Stimulated activated CD4-positive, alpha-beta T cell treated with anti-CD3 and anti-CD28 coated beads, Interleukin-4, amount 100 ng/mL, for 48 hours (primary cell): ENCODE data around the gene COX7B.
"Not testable (repeated sequence)": the region's sequence is repeated elsewhere in the genome, so short reads cannot be mapped to it uniquely, and the experiment has no call there.

Experiments
- DNase-seq, 2 donors: peaks; one replicate each; pipeline ENCODE4 v3.0.0-alpha.2; 2020; ENCODE audit warnings: low read depth in 2 of 2

COX7B gene, protein sequence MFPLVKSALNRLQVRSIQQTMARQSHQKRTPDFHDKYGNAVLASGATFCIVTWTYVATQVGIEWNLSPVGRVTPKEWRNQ

DNA sequence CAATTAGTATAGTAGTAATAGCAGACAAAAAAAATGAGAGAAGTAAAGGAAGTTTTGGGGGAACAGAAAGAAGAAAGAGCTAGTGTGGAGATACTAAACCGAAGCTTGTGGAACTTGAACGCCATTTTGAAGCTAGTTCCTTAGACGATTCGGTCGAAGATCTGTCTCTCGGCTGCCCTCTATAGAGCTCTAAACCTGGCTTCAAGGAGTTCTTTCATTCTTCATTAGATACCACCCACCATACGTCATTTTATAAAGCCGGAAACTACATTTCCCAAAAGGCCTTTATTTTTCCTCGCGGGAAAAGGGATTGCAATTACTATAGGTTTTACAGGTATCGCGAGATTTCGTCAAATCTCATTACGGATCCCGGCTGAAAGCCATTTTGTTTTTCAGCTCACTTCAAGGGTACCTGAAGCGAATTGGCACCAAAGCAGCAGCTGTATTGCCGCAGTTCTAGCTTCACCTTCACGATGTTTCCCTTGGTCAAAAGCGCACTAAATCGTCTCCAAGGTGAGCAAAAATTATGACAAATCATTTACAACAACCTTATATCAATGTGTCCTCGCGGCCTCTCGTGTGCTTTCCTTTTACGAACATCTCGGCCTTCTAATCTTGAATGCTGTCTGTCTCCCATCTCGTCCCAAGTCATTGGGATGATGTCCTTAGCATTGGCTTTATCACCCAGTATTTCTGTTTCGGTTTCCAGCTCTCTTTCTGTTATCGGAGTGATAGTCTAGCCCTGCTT, at the start of gene COX7B:
Gene COX7B, plus strand, starts transcription at position 388 of the 748 bp plus-strand sequence. Its CDS starts 86 bp downstream, at position 474.
- peak in 1 of 2 donors; percentile 35 for DNase-seq

DNA sequence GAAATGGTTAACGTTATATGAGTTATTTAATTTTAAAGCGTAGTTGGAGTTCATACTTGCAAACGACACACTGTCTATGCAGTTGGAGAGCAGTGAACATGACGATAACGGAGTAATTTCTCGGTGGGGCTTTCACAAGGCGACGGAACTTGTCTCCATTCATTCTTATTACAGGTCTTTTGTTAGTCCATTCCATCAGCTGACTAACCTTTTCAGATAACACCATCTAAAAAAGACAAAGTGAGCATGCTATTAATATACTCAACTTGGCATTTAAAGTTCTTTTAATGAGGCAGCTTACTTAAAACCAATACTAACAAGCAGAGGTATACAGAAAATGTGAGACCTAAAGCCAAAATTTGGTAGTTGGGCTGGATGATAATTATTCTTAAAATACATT, 23.9 kb upstream of the COX7B start:
- DNase-seq: no peak

DNA sequence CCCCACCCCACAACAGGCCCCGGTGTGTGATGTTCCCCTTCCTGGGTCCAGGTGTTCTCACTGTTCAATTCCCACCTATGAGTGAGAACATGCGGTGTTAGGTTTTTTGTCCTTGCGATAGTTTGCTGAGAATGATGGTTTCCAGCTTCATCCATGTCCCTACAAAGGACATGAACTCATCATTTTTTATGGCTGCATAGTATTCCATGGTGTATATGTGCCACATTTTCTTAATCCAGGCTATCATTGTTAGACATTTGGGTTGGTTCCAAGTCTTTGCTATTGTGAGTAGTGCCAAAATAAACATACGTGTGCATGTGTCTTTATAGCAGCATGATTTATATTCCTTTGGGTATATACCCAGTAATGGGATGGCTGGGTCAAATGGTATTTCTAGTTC, 17.9 kb upstream of the COX7B start:
- DNase-seq: not testable (repeated sequence)

DNA sequence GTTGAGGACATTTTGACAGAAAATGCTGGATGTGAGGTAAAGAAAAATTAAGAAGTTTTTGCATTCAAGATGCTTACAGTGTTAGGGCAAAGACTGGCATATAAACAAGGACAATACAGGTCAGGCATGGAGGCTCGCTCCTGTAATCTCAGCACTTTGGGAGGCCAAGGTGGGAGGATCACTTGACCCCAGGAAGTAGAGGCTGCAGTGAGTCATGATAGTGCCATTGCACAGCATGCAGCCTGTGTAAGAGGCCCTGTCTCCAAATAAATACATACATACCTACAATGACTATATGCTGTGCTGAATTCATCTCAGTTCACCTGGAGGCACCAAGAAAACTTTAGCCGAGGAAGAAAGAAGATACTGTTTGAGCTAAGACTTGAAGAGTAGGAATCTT, 6.4 kb upstream of the COX7B start:
- DNase-seq: no peak

DNA sequence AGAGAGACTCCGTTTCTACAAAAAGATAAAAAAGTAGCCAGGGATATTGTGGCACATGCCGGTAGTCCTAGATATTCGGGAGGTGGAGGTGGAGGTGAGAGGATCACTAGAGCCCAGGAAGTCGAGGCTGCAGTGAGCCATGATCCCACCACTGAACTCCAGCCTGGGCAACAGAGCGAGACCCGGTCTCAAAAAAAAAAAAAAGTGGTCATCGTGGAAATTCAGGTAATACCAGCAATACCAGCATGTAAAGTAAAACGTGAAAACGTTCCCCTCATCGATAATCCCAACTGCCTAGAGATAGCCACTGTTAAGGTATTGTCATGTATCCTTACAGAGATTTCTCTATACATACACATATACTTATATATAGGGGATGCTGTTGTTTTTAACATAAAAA, 5.6 kb upstream of the COX7B start:
- DNase-seq: no peak

DNA sequence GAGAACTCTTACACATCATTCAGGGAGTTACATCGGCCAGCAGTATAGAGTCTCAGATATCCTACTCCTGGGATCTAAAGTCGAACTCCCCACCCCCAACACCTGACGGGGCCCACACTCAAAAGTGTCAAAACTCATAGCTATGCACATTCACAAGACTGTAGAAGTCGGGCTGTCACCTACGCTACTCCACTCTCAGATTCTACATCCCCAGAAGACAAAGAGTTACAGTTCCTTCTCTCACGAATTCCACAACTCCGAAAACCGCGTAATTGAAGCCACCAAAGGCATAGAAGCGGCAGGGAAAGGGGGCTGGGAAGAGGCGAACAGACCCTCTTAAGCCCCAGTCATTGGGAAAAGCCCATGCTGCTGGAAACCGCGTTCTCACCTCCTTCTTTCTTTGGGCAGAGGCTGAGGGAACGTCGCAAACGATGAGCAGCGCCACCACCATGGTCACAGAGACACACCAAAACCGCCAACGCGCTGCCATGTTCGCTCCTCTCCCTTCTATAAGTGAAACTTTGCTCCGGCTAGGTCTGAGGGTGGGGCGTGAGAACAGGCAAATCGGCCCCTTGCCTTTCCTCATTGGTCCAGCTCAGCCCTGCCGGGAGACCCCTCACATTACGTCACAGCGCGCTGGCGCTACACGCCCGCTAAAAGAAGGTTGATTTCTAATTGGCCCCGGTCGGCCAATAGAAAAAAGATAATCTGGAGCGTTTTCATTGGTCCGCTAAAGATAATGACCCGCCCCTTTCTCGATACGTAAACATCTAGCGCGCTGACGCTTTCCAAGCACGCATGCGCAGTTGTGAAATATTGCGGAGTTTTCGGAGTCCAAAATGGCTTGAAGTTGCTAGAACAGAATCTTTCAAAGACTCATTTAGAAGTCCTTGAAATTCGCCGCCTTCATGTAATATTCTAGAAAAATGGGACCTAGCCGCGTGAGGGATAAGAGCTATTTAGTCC, 4.1 kb upstream of the COX7B start, which contains the start of gene MAGT1:
Gene MAGT1, minus strand, starts transcription at position 515 of the 966 bp plus-strand sequence. Its CDS starts 25 bp downstream, at position 490.
- DNase-seq: peak; percentile 66 to 85

DNA sequence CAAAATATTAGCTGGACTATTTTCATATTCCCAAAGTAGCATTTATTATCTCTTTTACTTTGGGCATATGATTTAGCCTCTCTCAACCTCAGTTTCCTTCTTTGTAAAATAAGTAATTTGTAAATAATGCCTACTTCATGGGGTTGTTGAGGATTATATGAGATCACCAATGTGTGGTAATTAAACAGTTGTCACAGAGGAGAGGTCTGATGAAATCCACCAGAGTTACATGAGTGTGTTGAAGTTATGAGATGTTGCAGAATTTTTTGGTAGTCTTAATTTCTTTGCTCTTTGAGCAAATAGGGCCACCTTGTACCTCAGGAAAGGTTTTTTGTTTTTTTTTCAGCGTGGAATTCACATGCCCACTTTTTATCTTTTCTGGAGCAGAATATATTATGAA, 1.4 kb downstream of the COX7B start:
- DNase-seq: no peak

DNA sequence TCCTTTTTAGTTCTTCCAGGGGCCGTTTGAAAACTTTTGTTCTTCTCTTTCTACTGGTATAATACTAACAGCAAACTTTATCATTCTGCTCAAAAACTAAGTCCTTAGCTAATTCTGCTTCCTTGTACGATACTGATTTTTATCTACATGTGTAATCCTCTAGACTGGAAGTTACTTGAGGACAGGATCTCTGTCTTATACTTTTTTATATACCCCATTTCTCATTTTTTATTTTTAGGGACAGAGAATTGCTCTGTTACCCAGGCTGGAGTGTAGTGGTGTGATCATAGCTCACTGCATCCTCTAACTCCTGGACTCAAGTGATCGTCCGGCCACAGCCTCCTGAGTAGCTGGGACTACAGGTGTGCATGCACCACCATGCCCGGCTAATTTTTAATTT, 2.2 kb downstream of the COX7B start:
- no peak for DNase-seq

DNA sequence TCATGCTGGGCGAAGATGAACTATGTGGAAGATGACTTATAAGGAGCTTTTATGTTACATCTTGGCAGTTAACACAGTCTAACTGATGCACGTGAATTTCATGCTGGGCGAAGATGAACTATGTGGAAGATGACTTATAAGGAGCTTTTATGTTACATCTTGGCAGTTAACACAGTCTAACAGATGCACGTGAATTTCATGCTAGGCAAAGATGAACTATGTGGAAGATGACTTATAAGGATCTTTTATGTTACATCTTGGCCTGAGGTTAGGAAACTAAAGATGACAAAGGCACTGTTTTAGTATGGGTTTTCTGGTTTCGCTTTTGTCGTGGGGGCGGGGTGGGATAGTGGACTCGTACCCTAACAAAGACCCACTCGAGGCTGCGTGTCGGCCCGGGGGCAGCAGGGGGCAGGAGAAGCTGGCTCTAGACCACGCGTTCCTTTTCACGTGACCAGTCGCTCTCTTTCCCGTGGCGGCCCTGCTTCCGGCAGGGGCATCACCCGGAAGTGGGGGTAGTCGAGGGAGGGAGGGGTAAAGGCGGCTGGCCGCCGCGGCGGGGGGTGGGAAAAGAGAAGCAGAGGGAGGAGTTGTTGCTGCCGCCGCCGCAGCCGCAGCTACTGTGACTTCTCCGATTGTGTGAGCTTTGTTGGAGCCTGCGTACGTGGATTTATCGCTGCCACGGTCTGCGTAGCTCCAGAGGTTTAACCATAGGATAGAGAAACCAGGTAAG, 11.0 kb downstream of the COX7B start, which contains the start of gene ATP7A:
Gene ATP7A, plus strand, starts transcription at position 586 of the 733 bp plus-strand sequence. CDS start 60,949 bp downstream, outside the sequence.
- DNase-seq: peak; percentile 80 to 87

DNA sequence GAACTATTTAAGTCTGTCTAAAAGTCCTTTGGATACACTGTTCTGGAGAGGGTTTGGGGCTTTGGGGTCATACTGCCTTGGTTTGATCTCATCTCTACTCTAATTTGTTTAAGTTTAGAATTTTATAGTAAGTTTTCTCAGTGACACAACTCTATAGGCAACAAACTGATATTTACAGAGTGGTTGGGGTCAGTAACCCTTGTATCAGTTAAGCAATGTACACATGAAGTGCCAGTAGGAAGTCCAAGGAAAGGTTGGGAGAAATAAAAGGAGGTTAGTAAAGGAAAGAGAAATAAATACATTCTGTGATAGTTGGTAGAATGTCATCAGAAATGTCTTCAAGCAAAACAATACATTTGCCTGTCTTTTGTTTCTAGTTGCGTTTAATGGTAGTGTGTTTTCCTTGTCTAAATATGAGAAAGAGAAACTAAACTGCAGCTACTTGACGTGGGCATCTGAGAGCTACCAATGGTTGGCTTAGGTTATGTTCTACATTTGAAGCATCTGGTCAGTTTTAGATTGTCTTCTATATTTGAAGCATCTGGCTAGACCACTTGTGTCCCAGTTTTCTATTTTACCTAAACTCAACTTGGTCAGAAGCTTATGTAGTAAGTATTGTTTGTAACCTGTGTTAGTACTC, 18.1 kb downstream of the COX7B start:
- no peak for DNase-seq

DNA sequence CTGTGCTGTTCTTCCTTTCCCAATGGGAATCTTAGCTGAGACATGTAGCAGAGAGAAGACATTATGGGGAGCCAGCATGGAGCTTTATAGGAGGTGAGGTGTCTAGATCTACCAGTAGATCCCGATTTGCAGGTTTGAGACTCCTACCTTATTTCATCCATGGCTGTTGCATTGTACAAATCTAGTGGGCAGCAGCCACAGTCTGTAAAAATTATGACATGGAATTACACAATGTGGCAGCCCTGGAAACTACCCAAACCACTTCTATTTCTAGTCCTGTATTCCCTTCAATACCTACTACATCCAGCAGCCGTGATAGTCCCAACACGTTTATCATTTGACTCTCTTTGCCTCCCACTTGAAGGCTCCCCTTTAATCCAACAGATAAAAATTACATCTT, 19.3 kb downstream of the COX7B start:
- DNase-seq: no peak

DNA sequence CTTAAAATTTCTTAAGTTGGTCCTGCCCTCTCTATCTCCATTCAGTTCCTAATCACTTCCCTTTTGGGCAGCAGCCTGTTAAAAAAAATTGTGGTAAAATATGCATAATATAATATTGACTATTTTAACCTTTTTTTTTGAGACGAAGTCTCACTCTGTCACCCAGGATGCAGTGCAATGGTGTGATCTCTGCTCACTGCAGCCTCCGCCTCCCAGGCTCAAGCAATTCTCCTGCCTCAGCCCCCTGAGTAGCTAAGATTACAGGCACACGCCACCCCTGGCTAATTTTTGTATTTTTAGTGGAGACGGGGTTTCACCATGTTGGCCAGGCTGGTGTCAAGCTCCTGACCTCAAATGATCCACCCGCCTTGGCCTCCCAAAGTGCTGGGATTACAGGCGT, 20.1 kb downstream of the COX7B start:
- DNase-seq: not testable (repeated sequence)

DNA sequence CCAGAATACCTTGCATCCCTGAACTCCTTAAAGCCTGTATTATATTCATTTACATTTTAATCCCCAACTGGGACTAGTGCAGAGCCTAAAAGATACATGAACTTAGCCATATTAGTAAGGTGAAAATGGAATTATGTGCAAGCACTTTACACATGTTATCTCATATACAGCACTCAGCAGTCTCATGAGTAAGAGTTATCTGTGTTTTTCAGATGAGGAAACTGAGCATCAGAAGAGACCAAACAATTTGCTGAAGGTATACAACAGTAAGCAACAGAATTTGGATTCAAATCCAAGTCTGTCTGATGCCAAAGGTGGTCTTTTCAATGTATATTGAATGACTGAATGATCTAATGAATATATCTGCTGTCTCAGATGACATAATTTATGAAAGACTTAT, 23.5 kb downstream of the COX7B start:
- no peak for DNase-seq

DNA sequence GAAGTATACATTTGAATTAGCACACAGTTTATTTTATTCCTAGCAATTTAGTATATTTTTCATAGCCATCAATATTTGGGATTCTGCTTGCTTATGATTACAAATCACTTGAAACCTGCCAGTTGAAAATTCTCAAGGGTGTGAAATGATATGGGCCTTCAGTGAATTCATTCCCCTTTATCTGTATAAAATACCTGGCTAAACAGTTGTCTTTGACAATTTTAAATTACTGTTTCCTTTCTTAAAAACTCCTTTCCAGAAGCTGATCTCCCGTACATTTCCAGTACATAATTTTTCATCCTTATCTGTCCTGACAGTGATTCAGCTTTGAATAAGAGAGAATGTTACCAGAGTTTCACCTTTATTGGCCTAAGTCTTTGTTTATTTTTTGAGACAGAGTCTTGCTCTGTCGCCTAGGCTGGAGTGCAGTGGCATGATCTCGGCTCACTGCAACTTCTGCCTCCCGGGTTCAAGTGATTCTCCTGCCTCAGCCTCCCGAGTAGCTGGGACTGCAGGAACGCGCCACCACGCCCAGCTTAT, 25.1 kb downstream of the COX7B start:
- no peak for DNase-seq

DNA sequence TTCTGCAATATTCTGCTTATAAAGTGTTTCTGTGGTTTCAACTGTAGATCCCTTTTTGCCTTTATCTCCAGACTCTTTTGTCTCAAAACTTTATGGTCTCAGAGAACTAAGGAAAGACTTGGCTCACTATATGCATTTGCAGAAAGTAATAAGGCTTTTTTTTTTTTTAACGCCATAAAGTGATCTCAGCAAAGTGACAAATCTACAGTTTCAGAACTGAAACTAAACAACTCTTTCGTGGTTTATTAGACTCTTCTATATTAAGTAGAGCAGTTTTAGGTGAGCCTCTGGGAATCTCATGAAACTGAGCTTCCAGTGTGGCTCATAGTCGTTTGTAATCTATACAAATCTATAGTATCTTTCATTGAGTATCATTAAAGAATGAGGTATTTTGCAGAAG, 26.5 kb downstream of the COX7B start:
- no peak for DNase-seq

DNA sequence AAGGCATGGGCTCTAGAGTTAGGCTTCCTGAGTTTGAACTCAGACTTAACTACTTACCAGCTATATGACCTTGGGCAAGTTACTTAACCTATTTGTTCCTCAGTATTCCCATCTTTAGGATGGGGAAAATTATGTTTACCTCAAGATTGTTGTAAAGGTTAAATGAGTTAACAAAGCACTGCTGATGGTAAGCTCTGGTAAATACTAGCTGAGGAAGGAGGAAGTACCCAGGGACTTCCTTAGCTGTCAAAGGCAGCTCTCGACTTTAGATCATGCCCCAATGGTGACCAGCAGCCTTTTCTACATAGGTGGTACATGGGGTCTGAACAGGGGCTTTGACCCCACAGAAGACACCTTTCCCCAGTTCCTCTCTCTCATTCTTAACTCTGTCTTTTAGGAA, 31.3 kb downstream of the COX7B start:
- DNase-seq: no peak

DNA sequence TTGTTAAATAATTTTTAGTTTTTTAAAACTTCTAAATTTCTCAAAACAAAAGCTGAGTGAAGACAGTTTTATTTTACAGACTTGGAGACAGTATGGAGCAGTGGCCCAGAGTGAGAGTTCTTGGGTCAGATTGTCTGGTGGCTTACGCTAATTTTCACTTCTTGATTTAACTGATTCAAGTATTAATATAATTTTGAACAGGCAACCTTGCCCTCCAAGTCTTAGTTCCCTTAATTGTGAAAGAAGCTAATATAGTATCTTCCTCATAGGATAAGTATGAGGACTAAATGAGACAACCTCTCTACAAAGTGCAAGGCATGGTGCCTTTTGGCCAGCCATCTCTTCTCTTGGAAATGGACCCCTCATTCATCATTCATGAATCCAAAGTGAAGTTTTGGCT, 36.6 kb downstream of the COX7B start:
- no peak for DNase-seq

DNA sequence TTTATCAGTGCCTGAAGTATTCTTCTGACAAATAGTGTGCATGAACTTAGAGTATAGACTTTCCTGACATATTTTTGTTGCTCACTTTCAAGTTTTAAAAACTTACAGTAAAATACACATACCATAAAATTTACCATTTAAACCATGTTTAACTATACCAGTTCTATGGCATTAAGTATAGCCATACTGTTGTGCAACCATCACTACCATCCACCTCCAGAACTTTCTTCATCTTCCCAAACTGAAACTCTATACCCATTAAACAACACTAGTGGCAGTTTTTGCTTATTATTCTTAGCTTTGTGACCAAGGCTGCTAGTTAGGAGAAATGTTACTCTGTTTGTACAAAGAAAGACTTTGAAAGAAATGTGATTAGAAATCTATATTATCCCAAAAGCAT, 37.0 kb downstream of the COX7B start:
- no peak for DNase-seq

DNA sequence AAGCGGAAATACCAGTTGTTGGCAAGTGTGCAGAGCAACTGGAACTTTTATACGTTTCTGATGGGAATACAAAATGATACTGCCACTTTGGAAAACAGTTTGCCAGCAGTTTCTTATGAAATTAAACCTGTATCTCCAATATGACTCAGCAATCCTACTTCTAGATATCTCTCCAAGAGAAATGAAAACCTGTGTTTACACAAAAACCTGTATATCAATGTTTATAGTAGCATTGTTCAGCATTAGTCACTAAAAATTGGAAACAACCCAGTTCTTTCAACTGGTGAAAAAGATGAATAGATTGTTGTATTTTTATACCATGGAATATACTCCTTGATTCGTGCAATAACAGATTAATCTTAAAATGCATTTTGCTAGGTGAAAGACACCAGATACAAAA, 38.0 kb downstream of the COX7B start:
- no peak for DNase-seq

DNA sequence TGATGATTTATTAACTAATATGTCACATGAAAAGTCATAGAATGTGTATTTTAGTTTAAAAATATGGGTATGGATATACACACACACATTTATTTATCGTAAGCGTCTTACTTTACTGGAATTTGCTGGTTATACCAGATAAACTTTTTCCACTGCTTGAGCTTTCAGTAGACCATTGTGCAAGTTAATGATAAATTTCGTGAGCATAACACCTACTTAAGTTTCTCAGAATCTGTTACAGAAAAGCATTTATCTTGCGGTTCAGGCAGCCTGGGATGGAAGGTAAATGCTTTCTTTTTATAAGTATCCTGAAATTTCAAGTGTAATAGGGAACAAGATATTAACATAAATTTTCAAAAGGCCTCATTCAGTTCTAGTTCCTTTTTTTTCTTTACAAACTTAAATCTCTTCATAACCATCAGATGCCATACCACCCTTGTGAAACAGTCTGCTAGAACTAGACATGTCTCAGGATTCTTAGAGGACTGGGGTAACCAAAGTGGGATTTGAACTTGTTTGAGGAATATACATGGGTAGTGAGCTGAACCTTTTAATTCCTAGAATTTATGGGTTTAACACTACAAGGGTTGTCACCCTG, 38.9 kb downstream of the COX7B start:
- DNase-seq: no peak
